TTC549 (cell line): Measurements from ENCODE around the gene VAC14.

Experiments
- FAIRE-seq: peaks from 2 replicates; lab custom pipeline; 2012; peaks lifted over from hg19 to GRCh38; lab: Jason Lieb, UNC

The VAC14 gene

DNA sequence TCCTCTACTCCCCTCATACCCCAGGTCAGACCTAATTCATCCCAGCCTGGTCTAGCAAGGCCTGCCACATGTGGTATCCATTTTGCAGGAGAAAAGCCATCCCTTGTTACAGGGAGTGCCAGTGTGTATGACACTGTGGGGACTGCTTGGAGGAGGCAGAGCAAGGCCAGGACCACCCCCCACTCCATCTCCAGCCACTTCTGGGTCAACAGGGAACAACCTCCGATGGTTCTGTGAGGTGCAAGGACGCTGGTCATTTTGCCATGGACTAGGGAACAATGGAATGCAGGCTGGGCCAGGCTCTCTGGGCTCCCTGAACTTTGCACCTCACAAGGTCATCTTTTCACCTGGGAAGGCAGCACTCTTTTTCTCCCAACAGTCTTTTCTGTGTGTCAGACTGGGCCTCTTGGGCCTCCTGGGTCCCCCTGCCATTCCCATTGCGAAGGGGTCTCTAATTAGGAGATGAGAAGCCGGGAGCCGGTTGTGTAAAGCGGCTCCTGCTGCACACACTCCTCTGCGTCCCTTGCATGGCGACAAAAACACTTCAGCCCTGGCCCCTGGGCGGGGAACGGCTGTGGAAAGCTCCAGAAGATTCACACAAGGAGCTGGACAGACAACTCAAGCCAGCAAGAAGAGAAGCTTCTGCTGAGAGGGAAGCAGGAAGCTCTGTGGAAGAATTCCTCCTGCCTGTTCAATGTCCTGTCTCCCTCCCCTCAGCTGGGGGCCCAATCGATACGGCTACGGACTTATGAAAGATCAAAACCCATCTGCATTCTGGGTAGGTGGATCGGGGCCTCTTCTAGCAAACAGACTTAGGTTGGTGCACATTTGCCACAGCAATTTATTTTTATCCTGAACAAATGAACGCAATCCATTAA, 76.6 kb downstream of the VAC14 start:
- FAIRE-seq, result no peak

GRCh38 chr16:70723740-70724145, 77.2 kb downstream of the VAC14 start:
- FAIRE-seq, result no peak

DNA sequence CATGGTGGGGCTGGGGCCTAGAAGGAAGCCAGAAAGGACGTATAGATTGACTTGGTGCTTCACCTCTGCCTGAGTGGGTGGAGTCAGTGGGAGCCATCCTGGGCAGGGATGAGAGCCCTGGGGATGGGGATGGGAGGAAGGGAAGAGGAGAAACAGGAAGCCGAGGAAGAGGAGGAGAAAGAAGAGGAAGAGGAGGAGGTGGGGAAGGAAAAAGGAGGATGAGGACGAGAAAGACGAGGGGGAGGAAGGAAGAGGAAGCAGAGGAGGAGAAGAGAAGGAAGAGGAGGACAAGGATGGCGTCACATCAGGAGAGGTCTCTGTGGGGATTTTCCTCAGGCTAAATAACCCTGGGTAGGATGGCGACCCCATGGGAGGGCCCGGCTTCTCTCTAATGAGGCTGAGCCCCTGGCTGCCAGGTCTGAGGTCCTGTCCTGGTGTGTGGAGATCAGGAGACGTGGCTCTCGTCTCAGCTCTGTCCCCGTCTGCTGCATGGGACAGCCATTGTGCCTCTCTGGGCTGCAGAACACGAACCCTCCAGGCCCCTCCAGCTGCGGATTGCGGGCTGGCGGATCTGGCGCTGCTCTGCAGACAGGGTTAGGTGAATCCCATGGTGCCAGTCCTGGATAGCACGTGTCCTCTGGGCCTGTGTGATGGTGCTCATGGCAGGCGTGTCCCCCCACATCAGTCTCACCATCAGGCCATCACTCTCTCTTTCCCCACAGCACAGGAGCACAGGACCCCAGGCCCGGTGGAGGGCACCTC, 79.6 kb downstream of the VAC14 start:
- no peak for FAIRE-seq

GRCh38 chr16:70720425-70721201, 80.3 kb downstream of the VAC14 start:
- FAIRE-seq, result no peak

GRCh38 chr16:70717065-70717464, 83.9 kb downstream of the VAC14 start:
- FAIRE-seq, result no peak

DNA sequence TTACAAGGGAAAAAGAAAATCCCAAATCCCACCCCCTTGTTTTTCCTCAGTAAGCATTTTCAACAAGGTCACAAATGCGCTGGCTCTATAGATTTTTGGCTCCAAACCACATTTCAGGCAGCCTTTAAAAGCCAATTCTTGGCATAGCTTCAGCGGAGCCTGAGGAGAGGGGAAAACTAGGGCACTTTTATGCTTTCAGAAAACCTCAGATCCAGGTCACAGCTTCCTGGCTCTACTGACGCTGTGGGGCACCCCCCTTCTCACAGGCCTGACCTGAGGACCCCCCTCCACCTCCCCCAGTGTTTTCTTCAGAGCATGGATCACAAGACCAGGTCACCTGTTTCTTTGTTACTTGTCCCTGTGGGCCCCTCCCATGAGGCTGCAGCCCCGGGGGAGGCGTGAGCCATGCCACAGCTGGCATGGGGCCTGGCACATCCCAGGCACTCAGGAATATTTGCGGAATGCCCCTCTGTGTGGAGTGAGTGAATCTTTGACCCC, 85.0 kb downstream of the VAC14 start:
- no peak for FAIRE-seq

DNA sequence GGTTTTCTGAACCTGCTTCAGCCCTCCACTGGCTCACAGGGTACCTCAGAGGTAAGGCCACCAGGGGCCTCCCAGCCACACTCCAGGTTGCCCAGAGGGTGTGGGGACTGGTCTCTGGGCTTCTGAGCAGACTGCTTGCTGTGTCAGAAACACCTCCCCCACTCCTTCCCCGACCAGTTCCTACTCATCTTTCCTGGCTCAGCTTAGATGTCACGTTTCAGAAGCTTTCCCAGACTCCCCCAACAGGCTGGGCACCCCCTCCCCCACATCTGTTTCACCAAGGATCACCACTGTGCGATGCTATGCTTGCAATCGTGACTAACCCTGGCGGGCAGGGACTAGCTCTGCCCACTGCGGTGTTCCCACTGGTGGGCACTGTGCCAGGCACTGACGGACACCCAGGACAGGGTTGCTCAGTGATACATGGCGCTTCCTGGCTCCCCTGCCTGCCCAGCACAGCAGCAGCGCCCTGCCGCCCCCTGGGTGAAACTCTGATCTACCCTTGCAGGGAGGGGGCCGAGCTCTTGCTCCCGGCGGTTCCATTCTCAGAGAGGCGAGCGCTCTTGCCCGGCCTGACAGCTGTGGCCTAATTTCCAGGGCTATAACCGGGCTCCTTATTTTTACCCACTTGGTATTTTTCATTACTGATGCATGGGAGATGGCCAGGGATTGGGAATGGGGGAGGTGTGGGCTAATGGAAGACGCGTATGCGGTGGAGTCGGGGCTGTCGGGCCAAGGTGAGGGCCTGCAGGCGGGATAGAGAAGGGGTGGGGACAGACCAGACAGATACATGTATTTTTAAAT, 85.7 kb downstream of the VAC14 start:
- no peak for FAIRE-seq

DNA sequence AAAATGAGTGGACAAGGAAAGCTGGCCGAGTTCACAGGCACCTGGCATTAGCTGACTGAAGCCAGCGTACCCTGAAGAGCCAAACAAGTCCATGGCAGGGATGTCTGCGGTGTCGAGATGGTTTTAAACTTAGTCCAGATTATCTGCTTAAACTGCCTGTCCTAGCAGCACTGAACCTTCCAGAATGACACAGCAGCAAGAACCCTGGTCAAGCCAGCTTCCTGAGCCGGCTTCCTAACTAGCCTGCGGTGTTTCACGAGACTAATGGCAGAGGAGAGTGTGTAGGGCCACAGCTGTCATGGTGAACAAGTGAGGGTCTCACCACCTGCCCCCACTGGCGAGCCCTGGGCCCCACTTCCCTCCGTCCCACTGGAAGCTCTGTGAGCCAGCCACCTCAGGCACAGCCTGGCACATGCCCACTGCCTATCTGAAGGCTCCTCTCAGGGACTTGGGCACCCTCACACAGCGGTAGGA, 86.3 kb downstream of the VAC14 start:
- no peak for FAIRE-seq

DNA sequence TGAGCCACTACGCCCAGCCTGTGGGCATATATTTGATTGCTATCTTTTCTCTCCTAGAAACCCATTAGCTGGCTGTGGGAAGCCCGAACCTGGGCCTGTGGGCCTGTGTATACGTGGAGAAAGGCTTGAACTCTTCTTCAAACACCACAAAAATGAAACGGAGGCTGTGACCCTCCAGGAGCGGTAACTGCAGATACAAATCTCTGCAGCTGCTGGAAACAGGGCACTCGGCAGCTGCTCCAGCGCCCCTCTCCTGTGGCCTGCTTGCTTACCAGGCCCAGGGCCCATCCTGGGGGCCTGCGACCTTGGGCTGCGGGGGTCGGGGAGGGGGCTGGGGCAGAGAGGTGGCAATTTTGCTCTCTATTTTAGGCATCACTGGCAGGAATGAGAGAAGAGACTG, 87.1 kb downstream of the VAC14 start:
- FAIRE-seq, result no peak

DNA sequence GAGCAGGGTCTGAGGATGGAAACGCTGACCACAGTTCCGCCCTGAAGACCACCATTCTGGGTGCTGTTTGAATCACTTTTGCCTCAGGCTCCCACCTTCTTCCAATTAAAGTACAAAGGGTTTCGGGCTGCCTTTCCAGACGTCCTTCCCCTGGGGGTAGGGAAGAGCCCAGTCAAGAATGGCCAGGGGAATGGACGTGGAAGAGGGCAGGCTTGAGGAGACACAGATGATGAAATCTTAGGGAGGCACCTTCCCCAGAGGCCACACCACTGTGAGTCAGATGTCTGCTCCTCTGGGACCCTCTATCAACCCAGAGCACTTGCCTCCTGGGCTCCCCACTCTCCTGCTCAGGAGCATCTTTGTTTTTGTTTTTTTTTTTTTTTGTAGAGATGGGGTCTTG, 87.6 kb downstream of the VAC14 start:
- FAIRE-seq, result no peak

DNA sequence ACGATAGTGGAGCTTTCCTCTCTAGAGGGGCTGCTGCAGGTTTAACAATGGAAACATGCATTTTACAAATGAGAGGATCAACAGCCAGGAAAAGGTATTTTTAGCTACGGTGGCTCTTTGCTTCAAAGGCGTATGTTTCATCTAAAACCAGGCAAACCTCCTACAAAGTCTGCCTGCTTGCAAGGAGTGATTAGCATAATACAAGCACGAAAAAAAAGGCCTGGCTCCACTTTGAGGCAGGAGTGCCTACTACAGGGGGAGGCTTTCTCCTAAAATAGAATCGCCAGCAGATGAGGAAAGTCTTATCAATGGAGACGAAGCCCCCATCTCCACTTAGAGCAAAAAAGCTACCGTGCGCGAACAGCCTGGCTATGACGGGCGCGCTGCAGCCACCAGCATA, 88.0 kb downstream of the VAC14 start:
- no peak for FAIRE-seq

DNA sequence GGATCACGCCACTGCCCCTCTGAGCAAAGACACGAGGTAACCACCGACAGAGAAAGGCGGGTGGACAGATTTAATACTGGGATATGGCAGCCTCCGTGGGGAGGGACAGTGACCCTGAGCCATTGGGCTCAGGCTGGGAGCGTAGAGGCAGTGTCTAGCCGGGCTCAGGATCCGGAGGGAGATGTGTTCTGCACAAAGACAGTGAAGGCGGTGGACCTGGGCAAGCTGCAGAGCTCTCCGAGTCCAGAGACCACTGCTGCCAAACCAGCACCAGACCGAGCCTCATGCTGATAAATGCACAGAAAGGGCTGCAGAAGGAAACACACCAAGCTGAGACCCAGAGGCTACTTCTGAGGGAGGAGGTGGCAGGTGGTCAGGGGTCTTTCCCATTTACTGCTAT, 88.6 kb downstream of the VAC14 start:
- no peak for FAIRE-seq

DNA sequence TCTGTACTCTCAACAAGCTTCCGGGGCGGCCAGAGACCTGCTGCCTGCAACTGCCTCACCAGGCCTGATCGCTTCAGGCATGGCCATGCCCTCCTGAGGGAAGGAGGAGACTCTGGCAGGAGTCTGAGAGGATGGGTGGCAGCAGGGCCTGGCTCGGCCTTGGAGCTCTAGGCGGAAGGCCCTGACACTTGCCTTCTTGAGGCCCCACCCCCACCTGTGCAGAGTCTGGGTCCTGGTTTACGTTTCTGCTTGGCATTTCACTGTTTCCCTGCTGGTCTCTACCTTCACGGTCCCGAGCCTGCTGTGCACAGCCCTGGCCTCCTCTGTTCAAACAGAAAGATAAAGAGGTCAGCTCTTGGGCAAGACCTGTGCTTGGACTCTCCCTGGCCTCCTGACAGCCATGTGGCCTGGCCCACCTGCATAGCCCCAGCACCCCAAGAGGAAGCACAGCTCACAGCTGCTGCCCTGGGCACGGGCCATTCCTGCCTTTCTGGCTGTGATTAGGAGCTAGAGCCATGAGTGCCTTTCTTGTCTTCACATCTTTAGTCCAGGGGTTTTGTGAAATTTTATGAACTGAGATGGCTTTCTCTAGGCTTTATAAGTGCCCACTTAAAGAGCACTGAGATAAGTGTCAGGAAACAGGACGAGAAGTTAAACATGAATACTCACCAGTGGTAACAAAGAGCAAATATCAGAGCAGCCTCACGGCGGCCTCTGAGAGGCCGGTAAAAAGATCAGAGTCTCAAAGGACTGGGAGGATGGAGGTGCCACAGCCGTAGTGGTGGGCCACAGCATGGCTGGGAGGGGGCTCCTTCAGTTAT, 89.5 kb downstream of the VAC14 start:
- FAIRE-seq, result no peak

DNA sequence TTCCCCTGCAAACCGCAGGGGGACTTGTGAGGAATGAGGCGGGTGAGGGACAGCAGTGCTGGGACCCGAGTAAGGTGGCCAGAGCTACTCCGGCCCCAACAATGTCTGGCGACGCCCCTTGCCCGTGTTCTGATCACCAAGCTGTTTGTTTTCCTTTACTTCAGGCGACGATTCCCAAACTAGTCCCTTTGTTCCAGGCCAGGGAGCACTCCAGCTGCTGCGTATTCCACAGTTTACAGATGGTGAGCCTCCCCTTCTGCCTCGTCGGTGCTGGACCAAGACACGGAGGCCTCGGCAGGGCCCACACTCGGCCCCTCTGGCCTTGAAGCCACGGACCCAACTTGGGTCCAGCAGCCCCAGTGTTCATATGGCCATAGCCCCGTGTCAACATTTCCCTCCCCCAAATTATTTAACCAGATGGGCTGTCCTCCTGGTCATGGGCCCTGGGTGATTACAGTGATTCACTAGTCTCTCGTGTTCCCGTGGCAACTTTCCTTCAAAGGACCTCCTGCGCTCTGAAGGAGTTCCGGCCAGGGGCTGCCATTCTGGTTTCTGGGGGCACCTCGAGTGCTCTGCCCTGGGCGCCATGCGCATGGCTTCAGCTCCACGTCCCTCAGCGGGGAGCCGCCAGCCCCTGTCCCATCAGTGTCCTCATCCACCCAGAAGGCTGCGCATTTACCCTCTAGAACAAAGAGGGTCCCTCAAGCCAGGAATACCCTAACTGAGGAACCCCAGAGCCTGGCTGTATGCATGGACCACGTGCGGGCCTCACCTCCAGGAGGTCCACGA, 90.3 kb downstream of the VAC14 start:
- no peak for FAIRE-seq

DNA sequence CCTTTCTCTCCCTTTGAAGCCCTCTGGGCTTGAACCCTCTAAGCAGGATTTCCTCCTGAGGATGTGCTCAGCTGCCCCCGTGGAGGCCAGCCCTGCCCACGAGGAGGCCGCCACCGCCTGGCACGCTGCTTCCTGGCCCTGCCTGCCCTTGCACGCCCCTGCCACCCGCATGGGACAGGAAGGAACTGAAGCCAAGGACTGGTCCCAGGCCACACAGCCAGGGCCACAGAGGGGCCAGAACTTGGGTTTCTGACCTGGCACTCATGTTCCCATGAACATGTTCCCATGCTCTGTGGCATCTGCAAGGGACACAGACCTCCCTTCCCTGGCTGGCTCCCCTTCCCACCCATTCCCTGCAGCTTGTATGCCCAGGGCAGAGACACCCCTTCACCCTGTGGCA, 91.0 kb downstream of the VAC14 start:
- FAIRE-seq, result no peak

DNA sequence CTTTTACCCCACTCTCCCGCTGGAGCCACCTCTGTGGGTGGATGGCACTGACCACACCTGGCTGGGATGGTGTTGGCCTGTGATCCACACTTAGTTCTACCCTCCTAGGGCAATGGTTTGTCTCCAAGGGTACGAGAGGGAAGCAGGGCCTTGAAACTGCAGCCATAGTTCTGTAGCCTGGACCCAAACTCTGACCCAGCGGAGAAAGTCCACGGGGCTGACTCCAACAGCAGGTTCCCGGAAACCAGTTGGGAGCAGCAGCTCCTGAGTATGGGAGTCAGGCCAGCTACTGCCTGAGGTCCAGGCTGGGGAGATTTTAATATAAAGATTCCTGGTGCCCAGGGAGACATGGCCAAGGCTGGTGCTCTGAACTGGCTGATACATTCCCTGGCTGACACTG, 91.5 kb downstream of the VAC14 start:
- FAIRE-seq, result no peak

GRCh38 chr16:70708366-70709246, 92.4 kb downstream of the VAC14 start:
- FAIRE-seq, result no peak

DNA sequence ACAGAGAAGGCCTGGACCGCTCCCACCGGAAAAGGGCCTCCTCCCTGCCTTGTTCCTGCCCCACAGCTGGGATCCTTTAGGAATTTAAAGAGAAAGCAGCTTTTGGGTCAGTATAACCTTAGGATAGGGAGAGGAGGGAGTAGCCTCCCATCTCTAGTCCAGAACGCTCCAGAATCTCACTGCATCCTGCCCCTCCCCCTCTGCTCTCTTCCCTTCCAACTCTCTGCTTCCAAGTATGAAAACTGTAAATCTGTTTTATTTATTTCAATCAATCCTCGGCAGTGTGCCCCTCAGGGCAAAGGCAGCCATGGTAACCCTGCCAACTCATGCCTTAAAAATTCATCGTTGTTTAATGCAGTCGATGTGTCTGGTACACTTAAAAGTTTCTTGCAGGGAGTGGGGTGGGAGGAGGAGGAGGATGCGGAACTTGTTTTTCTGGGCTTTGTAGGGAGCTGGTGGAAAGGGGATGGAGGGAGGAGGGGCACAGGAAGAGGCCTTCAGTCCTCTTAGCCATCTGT, 94.0 kb downstream of the VAC14 start:
- no peak for FAIRE-seq

DNA sequence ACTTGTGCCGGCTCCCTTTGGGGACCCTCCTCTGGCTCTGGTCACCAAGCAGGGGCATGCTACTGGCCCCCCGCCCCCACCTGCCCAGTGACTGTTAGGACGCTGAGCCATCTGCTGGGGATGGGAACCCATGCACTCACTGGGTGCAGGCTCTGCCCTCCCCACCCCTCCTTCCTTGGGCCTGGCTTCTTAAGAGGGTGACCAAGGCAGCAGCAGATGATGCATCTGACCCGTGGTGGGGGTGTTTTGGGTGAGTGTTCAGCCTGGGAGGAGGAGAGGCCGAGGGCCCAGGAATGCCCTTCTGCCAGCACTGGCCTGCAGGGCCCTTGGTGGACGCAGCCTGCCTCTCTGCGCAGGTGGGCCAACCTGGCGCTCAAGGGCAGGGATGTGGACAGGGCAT, 95.9 kb downstream of the VAC14 start:
- no peak for FAIRE-seq
